ENCODE results near the gene DLGAP4.
"Not testable (repeated sequence)": the region's sequence is repeated elsewhere in the genome, so short reads cannot be mapped to it uniquely, and the experiment has no call there.

Gene DLGAP4

DNA sequence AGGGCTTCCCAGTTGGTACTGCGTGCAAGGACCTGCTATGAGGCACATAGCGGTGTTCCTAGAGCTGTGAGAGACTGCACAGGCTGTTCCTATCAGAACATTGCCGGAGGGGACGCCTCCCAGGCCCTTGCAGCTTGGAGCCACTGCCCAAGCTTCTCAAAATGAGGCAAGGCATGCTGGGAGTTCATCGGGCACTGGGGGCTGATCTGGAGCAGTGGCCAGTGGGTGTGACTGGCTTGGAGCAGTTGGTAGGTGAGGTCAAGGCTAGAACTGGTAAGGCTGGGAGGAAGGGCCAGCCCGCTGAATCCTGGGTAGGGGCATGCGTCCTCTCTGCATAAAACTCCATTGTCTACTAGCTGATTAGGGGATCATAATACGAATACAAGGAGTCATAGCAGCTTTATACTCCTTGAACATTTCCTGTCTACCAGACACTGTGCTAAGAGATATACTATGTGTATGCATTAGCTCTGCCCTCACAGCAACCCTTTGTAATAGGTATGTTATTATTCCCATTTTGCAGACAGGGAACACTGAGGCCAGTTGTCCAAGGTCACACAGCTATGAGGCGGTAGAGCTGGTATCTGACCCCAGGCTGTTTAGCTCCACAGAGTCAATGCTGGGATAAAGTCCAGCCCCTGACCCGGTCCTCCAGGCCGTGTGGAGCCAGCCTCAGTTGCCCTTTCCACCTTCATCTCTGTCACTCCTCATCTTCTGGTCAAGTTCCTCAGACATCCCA, 53.7 kb downstream of the DLGAP4 start:
- DNase-seq, result no peak

DNA sequence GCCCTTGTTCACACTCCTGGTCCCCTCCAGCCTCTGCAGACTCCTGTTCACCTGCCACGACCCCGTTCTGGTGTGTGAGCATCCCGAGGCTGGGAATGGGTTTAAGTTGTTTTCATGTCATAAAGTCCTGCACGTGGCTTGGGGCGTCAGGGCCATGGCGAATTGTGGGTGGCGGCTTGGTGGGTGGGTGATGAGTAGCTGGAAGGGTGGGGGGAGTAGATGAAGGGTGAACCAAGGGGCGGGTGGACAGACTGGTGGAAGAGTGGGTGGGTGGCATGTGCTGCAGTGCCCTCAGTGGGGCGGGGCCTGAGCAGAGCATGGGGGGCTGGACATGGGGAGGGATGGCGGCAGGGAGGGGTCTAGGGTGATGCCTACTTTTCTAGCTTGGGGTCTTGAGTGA, 54.3 kb downstream of the DLGAP4 start:
- DNase-seq, result no peak

DNA sequence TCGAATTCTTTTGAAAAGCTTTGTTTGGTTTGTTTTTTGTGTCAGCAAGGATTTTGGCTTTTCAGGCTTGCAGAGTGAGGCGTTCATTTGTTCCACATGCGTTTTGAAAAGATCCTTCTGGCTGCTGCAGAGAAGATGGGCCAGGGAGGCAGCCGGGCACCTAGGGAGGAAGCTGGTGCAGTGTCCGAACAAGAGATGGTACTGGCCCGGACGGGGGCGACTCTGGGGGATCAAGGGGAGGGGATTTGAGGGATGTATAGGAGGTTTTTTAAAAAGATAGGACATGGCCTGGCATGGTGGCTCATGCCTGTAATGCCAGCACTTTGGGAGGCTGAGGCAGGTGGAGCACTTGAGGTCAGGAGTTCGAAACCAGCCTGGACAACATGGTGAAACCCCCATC, 55.3 kb downstream of the DLGAP4 start:
- no peak for DNase-seq

DNA sequence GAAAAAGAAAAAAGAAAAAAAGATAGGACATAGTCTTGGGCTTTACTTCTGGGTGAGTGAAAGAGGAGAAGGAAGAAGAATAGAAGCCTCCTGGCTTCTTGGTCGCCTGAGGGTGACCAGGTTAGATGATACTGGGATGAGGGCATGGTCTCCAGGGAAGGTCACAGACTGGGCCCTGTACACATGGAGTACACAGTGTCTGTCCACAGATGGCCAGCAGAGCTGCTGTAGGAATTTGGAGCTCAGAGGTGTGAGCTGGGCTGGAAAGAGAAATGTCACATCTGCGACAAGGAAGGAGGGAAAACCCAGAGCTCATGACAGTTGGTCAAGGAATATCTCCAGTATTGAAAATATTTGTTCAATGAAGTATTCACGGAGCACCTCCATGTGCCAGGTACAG, 56.1 kb downstream of the DLGAP4 start:
- DNase-seq, result no peak

DNA sequence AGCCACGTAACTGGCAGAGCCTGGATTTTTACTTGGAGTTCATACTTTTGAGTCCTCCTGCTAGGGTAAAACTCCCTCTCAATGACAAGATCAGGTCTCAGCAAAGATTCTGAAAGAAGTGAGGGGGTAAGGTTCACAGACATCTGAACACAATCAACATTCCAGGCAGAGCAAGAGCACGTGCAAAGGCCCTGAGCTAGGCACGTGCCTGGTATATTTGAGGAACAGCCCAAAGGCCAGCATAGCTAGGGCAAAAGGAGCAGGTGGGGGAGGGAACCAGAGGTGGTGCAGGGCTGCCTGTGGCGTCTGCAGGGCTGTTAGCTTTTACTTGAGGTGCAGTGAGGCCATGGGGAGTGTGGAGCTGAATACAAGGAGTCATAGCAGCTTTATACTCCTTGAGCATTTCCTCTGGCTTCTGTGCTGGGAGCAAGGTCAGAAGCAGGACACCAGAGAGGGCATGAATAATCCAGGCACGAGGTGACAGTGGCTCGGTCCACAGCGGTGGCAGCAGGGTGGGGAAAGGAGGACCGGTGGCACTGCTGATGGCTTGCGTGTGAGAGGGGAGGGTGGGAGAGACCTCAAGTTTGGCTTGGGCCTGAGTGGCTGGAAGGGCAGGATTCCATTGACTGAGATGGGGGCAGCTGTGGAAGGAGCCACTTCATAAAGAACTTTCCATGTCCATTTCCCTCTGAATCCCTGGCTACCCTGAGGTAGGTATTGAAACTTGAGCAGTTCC, 57.0 kb downstream of the DLGAP4 start:
- DNase-seq, result no peak

DNA sequence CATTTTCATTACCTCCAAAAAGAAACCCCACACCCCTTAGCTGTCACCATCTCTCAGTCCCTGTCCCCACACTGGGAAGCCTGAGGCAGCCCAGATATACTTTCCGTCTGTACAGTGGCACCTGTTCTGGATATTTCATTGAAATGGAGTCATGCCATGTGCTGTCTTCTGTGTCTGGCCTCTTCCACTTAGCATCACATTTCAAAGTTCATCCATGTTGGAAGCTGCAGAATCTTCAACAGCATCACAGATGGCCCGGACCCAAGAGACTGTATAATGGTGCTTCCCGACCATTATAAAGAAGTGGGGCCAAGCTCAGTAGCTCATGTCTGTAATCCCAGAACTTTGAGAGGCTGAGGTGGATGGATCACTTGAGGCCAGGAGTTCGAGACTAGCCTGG, 58.4 kb downstream of the DLGAP4 start:
- no peak for DNase-seq

DNA sequence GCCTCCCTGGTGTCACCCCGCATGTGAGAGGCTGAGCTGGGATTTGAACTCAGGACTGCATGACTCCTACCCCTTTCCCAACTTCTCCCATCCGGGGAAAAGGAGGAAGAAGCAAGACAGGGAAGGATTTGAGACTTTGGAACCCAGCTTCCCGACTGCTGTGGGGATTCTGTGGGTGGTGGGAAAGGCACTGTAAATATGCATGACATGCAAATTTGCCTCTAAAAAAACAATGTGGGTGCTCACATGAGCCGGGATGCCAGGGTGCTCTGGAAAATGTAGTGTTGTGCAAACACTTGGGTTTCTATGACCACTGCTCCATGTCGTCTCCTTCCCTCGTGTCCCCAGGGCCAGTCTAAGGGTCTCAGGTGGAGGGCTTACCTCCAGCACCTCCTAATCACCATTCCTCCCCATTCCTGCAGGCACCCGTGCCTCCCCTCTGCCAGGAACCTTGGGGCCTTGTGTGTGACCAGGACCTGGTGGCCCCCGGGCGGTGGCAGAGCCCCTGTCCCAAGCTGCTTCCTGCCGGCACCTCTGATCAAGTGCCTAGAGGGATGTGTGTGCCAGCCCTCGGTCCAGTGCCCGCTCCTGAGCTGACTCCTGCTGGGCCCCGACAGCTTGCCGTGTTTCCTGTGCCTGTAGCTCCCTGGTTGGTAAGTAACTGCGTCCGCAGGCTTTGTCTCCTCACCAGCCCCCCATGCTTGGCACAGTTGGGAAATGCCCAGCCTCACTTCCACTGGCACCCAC, 60.7 kb downstream of the DLGAP4 start:
- no peak for DNase-seq

DNA sequence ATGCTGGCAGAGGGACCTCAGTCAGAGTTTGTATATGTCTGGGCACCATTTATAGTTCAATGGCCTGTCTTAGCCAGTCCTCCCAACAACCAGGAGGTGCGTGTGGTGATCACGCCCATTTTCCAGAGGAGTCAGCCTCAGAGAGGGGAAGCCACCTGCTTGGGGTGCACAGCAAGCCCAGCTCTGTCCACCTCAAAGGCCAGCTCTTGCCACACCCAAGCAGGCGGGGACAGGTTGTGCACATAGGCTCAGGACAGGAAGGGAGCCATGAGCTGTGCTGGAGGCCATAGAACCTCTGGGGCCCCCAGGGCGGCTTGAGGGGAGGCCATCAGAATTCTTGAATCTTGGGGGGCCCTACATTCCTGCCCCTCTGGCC, 61.2 kb downstream of the DLGAP4 start:
- no peak for DNase-seq

DNA sequence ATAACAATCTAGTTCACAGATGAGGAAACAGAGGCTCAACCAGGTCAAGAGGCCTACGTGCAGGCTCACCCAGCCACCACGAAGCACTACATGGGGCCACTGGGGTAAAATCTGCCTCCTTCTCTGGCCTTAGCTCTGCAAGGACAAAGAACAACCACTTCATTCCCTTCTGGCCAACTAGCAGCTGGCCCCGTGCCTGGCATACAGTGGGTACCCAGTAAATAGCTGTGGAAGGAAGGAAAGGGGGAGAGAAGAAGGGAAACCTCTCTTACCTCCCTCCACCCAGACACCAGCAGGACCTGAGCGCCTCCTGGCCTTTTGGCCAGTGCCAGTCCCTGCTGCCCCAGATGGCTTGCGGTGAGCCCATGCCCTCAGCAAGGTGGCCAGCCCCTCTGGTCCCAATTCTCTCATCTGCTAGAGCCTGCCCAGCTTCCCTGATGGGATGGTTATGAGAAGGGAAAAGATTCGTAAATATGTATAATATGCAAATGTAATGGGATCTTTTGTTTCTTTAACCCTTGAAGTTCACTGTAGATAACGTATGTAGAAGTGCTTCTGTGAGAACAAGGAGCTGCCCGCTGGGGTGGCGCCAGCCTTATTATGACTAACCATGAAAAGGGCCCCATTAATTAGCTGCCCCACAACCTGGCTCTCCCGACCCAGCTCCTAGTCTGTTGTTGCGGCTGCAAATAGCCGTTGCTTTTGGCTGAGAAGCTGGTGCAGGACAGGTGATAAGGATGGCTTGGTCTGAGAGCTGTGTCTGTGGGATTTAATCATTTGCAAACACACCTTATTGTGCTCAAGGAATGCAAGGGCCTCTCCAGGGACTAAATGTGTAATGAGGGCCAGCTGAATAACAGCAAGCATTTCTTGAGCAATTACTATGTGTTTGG, 62.0 kb downstream of the DLGAP4 start:
- no peak for DNase-seq

DNA sequence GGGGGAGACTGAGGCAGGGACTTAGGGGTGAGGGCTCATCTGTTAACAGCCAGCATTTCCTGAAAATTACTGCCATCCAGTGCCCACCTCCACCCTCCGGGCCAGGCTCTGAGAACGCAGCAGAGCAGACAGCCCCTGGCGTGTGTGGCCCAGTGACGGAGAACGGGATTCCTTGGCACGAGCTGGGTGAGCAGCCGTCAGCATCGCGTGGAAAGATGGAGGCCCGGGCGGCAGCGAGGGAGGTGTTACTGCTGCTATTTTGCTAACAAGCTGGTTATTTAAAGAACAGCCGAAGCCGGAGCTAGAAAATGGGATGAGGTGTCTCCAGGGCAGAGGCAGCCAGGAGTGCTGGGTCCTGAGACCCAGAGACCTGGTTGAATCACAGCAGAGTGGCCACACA, 62.7 kb downstream of the DLGAP4 start:
- DNase-seq, result no peak

DNA sequence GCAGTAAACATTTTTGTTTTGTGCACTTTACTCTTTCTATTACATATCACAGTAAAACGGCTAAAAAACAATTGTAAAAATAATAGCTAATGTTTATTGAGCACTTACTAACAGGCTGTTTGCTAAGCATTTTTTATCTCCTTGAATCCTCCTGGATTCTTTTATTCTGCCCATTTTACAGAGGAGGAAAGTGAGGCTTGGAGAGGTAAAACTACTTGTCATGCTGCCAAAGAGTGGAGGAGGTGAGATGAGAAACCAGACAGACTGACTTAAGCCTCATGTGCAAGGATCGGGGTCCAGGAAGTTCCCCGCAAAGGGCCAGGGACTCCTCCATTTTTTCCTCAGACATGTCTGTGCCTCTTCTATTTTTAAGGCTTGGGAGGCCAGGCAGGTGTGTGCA, 63.6 kb downstream of the DLGAP4 start:
- no peak for DNase-seq

DNA sequence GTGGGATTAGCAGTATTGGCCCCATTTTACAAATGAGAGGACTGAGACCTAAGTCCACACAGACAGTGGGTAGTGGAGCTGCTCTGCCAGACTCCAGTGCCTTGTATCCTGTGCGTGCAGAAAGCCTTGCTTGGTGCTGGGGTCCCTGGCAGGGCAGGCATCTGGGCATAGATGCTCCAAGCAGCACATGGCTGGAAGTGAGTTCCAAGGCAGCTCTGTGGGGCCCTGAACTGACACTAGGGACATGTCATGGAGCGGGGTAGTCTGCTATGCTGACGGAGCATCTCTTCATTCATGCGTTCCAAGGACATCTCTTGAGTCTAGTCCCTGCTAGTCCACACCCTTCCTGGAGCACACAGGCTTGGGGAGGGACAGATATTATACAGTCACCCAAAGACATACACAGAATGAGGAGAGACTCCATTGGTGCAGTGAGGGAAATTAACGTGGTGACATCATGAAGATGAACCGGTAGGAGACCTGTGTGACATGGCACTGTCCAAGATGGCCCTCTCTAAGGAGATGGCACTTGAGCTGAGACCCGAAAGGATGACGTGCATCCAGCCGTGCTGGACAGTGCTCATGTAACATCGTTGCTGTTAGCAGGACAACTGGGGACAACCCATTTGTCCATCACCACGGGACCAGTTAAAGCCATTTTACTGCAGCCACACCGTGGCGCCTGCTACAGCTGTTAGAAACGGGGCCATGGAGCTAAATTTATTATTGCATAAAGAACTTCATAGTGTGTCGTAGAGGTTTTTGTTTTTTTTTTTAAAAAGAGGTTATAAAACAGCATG, 65.1 kb downstream of the DLGAP4 start:
- DNase-seq, result no peak

DNA sequence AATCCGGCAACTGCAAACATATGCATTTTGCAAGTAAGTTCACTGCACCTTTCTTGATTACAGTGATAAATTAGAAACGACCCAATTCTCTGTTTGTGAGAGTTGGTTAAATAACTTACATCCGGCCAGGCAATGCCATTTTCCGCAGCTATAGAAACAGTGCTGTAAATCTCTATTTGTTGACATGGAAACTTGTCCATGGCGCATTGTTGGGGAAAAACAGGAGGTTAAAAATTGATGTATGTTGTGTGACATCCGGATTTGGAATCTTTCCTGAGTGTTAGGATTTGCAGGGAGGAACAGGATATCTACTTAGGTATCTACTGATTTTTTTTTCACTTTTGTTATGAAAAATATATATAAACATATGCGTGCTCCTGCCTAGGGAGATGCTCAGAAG, 66.5 kb downstream of the DLGAP4 start:
- no peak for DNase-seq

DNA sequence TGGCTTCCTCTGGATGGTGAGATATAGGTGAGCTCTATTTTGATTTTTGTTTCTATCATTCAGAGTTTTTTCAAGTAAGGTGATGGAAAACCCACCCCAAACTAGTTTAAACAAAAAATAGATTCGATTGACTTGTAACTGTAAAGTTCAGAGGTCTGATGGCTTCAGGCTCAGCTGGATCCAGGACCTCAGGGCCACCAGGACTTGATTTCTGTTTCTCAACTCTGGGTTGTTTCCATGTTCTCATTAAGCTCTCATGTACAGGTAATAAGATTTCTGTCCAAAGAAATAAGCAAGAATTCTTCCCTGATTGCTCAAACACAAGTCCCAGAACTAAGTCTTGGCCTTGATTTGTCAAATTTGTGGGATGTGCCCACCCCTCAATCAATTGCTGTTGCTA, 67.0 kb downstream of the DLGAP4 start:
- DNase-seq, result no peak

DNA sequence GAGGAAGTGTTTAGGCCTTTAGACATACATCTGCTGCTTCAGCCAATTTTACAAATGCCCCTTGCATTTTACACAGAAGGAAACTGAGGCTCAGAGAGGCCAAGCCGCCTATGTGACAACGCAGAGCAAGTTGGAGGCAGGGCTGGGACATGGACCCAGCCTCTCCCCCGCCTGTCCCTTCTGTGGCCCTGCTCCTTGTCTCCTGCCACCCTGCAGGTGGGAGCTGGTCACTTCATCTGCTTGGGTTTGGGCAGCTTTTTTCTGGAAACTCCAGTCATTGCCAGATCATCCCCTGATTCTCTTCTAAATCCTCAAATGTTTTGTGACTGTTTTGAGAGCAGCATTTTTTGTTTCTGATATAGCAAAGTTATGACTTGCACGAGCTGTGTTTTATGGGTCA, 68.9 kb downstream of the DLGAP4 start:
- no peak for DNase-seq

DNA sequence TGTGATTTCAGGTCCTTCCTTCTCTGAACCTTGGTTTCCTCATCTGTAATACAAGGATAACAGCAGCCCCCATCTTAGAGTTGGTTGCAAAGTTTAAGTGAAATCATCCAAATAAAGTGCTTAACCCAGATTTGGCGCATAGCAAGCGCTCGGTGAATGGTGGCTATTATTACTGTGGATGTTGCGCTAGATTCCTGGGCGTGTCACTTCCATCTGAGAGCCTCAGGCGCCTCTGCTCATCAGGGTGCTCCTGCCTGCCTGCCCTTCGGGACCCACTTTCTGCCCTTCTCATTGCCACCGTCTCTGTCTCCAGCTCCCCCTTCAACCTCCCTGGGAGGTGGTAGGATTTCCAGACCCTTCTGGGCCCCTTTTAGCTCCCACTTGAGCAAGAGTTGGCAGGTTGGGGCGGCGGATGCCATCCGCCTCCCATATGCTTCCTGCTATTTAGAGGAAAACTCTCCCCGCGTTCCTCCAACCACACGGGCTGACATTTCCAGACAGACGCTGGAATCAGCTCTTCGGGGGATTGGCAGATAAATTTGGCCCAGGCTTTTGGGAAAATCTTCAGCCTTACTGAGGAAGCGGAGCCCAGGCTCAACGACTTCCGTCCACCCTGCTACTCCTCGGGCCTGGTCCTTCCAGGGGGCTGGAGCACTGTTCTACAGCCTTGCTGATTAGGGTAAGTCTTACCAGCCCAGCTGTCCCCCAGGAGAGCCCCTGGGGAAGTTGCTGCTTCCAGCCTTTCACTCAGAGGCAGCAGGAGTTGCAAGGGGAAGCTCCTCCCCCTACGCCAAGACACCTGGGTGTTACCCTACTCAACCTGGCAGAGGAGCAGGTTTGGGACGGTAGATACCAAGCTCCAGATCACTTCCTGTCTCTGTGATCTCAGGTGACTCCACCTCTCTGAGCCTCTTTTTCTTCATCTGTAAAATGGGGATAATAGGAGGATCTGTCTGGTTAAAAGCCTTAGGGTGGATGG, 71.5 kb downstream of the DLGAP4 start:
- no peak for DNase-seq

DNA sequence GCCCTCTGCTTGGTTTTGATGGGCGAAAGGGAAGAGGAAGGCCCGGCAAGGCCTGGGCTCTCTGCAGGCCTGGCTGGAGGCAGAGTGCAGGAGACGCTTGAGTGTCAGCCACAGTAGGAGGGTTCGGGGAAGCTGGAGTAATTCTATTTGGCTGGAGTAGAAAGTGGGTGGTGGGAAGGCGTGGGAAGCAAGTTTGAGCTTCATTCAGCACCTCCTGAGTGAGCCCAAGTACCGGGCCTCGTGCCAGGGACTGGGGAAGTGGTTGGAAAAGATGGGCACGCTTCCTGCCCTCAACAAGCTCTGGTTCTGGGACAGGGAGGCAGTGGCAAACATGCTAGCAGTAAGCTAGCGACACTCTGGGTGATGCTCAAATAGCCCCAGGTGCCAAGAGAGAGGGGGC, 72.5 kb downstream of the DLGAP4 start:
- no peak for DNase-seq

DNA sequence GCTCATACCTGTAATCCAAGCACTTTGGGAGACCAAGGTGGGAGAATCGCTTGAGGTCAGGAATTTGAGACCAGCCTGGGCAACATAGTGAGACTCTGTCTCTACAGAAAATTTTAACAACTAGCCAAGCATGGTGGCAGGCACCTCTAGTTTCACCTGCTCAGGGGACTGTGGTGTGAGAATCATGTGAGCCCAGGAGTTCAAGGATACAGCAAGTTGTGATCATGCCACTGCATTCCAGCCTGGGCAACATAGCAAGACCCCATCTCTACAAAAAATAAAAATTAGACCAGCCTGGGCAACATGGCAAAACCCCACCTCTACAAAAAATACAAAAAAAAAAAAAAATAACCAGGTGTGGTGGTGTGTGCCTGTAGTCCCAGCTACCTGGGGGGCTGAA, 73.8 kb downstream of the DLGAP4 start:
- DNase-seq, result not testable (repeated sequence)

DNA sequence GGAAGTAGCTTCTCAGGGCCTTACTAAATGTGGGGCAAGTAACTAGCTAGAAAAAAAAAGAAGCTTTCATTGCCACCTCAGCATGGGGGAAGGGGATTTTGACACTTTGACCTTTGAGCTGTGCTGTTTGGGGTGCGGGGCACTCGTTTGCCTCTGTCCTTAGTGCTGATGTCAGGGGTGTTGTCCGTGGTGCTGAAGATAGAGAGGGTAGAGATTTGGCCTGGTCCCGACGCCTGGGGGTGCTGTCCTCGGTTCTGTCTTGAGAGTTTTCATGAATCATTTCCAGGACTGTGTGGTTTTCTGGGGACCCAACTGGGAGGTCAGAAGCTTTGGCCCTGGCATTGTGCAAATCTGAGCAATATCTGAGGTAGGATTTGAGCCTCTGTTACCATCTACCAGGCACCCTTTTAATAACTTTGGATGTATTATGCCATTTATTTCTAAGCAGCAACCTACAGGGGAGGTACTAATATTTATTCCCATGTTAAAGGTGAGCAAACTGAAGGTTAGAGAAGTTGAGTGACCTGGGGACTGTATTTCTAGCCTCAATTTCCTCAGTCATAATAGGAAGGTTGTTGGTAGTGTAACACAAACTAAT, 78.0 kb downstream of the DLGAP4 start:
- DNase-seq, result peak; percentile 33

DNA sequence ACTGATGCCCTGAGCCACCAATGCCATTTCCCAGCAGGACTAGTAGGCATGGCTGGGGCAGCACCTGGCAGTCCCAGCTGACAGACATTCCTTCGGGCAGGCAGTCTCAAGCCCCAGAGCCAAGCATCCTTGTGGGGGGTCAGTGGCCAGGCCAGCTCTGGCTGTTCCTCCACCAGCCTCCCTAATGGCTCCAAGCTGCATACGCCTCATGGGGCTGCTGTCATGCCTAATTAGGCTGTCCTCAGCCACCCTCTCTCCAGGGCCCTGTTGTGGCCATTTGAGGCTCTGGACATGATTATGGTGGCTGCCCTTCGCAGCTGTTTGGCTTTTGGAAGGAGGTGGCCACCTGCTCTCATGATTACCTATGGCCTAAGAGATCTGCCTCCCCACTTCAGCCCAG, 79.4 kb downstream of the DLGAP4 start:
- no peak for DNase-seq

Data from HCEC 1CT (cell line).